HG03066 (cell line): ENCODE measurements around the gene ERI3.

Experiments
- ATAC-seq: cut with Tn5 transposase; IDR thresholded peaks from one replicate; pipeline ENCODE4 v1.9.1; 2021; ENCODE audit warnings: low read depth; ENCODE audit not compliant: unreplicated experiment

Gene ERI3

DNA sequence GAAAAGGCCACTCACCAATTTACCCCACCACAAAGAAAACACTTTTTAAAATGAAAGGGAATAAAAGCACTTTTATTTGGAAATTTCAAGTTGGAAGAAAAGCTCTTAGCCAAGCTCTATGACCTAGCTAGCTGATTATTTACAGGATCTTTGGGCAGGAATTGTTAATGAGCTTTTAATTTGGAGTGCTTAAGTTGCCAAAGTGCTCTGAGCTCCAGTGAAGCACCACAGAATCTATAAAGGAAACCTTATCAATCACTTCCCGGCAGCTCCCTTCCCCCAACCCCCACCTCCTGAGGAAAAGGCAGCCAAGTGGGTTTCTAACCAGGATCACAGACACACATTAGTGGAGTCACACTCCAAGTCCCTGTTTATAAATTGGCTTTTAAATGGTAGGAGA is 1.5 kb downstream of the ERI3 start:
- ATAC-seq, result no peak

DNA sequence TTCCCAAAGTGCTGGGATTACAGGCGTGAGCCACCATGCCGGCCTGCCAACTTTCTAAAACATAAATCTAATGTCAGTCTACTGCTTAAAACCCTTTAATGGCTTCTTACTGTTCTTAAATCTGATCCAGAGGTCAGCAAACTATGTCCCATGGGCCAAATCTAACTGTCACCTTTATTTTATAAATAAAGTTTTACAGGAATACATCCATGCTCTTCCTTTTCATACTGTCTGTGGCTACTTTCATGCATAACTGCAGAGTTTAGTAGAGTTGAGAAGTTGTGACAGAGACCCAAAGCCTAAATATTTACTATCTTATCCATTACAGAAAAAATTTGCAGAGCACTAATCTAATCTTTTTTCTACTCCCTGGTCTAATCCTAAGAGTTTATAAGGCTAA is 3.8 kb downstream of the ERI3 start:
- no peak for ATAC-seq

DNA sequence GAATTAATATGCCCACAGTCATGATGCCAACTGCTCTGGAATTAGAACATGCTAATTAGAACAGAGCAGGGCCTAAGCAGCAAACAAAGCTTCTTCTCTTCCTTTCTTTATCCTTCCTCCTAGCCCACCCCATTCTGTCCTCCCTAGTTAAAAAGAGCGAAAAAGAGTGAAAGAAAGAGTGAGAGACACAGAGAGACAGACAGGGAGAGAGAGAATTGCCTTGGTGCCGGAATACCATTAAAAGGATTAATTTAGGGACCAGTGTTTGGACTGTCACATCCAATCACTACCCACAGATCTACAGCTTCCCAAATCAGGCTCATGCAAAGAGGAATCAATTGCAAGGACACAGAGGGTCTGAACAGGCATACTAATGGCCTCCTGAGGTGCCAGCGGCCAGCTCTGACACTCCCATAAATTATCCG is 7.0 kb downstream of the ERI3 start:
- no peak for ATAC-seq

DNA sequence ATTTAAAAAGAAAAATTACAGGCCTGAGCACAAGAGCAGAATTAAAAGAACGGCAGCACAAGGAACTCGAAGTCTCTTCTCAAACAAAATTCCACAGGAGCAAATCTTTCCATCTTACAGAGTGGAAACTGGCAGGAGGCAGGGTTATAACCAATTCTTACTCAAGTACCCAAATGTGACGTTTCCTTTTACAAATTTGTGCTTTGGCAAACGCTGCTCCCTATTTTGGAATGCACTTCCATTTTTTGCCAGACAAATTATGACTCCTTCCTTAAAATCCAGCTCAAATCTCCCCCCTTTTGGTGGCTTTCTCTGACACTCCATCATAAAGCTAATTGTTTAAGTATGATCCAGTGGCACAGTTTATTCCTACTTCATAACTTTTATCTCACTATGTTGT is 7.8 kb downstream of the ERI3 start:
- no peak for ATAC-seq

DNA sequence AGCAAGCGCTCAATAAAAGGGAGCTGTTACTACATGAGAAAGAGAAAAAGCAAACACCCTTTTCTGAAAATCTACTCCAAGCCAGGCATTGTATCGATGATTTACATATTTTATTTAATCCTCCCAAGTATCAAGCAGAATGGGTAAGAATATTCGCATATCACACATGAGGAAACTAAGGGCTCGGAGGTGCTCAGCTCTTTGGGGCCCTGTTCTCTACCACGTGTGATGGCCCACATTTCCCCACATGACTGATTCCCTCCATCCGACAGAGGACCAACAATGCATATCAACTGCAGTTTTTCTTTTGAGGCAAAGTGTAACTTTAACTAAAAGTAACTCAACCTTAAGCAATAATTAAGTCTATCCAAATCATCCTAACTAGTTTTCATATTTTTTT is 8.2 kb downstream of the ERI3 start:
- no peak for ATAC-seq

DNA sequence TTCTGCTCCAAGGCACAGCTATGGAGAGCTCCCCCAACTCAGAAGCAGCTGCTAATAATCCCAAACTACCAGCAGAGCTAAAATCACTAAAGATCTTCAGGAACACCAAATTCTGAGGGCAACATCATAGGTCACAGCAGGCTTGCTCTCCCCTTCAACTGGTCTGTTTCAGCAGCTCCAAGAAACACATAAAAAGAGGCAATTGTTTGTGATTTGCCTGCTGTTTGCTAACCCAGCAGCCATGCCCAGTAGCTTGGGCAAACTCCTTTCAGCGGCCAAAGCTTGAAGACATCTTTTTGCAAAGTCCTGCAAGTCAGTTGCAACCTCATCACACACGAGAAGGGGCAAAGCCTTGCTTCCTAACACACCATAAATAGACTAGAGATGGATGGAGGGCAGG is 8.9 kb downstream of the ERI3 start:
- ATAC-seq, result no peak

DNA sequence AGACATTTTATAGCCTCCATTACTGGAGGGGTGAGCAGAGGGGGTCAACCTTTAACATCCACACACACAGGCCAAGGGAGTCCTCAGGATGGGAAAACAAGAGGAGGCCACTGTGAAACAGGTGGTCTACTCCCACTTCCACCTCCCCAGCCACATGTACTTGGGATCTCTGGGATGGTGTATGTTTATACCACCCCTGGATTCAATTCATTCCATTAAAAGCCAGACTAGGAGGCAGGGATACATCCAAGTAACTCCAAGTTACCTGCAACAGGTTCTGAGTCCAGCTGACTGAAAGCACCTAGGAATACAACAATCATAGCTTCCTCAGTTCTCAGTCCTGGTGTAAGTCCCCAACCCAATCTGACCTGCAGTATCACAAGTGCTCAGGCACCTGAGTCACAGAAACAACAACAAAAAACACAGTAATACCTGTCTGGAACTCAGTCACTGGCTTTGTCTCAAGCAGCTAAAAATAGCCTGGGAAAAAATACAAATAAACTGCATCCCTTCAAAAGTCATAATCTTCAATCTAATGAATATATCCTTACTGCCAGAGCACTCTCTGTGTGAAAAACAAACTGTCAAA is 9.8 kb downstream of the ERI3 start:
- ATAC-seq, result no peak

DNA sequence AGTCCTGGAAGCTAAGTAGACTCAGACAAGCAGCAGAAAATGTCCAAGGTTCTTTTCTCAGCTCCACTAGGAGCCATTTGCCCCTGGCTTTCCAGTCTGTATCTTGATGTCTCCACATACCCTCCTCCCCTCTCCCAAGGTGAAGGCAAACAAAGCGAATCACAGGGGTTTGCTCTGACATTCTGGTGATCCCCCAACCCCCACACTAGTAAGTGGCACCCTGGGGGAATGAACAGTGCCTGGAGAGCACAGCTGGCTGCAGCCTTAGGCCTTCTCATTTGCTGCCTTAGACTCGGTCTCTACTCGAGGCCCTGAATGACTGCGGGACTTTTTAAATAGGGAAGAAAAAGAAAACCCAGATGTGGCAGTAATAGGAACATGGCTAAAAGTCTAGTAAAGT is 15.3 kb downstream of the ERI3 start:
- no peak for ATAC-seq

DNA sequence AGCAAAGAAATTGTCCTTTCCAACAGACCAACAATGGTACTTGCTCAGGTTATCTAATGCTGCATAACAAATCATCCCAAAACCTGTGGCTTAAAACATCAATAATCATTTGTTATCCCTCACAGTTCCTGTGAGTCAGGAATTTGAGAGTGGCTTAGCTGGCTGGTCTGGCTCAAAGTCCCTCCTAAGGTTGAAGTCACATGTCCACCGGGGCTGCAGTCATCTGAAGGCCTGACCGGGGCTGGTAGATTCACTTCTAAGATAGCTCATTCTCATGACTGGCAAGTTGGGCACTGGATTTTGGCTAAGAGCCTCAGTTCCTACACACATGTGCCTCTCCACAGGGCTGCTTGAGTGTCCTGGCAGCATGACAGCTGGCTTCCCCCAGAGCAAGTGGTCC is 16.9 kb downstream of the ERI3 start:
- ATAC-seq, result no peak

DNA sequence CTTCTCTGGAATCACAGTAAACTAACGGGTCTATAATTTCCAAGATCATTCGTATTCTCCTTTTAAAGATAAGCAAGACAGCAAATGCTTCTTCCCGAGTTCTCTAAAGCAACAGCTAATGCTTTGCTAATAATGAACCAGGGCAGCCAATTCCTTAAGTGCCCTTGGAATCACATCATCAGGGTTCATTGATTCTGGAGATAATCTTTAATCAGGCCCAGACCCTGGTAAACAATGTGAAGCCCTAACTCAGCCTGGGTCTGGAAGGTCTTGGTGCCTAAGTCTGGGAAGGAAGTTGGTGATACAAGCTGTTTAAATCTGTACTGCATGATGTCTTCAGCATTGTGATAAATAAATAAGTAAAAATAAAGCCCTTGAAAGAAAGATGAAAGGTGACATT is 18.4 kb downstream of the ERI3 start:
- no peak for ATAC-seq

DNA sequence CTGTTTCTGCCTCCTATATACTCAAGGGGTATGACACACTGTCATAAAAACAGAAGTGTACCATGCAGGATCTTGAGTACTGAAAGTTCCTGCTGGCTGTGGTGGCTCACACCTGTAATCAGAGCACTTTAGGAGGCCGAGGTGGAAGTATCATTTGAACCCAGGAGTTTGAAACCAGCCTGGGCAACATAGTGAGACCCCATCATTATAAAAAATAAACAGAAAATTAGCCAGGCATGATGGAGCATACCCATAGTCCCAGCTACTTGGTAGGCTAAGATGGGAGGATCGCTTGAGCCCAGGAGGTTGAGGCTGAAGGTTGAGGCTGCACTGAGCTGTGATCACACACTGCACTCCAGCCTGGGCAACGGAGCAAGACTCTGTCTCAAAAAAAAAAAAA is 20.1 kb downstream of the ERI3 start:
- ATAC-seq, result no peak

DNA sequence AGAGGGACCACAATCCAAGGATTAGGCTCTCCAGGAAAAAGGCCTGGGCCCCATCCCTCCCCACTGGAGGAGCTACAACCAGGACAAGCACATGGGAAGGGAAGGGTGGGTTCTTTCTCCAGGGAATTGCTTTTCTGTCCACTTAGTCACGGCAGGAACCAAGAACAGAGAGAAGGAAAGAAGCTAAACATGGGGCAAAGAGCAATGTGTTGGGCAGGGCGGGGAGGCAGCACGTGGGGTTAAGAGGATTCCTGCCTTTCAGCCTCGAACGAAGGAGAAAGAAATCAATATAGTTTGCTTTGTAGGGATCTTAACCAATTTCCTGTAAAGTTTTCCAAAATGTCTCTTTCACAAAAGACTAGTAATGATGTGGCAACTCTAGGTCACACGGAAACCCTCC is 21.7 kb downstream of the ERI3 start:
- no peak for ATAC-seq

DNA sequence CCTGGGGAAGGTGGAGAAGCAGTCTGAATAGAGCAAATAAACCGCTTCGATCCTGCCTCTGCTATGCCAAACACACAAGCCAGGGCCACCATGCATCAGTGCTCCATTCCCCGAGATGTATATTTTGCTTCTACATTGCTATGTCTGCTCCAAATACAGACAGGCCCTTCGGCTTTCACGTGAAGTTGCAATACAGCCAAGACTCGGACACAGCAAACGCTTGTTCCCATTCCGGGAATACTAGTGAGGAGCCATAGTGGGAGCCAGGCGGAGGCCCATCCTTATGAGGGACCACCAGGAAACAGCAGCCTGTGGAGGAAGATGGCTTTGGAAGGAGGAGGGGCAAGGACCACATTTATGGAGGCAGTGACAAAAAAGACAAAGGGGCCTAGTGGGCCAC is 22.6 kb downstream of the ERI3 start:
- ATAC-seq, result no peak

DNA sequence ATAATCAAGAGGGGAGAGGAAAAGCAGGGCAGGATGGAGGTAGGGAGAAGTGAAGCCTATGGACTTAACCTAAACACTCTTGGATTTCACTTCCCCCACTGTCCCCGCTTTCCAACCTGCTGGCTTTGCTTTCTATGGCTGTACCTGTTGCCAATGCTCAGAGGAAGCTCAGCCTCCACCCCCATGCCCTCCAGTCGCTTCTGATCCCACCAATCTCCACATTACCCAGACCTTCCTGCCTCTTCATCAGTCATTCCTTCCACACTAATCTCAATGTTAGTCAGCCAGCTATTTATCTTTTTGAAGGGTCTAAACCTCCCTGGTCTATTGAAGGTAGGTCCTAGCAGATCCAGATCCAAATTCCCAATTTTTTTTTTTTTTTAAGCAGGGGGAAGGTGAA is 24.1 kb downstream of the ERI3 start:
- no peak for ATAC-seq

DNA sequence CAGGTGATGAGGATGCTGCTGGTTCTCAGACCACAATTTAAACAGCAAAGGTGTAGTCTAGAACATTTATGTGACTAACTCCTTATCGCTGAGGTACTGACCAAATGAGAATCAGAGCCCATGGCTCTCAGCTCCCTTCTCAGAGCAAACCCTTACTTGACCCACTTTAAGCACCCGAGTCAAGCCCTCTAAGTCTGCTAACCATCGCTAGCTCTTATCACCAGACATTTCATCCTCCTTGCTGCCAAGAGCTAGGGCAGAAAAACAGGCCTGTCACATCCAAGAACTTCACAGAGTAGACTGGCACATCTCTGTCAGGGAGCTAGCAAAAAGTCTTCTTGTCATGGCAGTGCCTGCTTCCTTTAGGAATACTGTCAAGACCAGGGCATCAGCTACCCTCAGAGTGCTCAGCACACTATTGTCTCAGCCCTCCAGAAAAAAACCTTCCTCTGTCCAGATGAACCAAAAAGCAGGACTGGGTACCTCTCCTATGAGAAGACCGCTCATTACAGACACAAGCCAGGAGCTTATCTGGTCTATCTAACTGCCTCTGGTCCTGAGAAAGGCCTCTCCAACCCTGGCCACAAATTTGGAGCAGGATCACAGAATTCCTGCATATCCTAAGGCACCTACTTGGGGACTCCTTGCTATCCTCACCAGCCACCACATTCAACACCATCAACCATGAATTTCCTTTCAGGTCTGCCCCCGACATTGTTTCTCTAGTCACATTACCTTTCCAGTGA is 26.2 kb downstream of the ERI3 start:
- no peak for ATAC-seq

DNA sequence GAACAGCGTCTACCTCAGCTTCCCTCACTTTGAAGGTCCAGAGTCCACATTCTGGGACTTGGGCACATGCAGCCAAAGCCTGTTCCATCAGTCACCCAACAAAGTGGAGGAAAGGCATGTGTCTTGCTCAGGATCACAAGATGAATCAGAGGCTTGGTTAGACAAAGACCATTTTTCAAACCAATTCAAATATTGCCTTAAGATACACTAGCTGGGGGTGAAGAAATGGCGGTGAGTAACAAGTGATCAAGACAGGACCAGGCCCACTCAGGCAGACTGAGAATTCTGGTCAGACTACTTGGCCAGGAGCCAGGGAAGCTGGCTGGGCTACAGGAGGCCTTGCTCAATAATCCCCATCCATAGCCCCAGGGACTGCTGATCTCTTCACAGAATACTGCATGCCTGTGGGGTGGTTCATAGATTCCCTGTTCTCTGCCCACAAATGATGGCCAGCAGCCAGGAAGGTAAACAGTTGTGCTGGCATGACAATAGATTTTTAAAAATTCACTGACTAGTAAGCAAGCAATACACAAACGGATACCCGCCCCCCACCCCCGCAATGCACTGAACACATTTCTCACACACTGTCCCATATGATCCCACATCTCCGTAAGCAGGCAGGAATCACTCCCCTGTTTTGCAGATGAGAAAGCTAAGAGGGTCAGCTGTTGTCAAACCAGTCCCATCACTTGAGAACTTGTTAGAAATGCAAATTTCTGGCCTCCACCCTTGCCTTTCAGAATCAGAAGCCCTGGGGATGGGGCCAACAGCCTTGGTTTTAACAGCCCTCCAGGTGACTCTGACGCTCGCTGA is 27.2 kb downstream of the ERI3 start:
- no peak for ATAC-seq

DNA sequence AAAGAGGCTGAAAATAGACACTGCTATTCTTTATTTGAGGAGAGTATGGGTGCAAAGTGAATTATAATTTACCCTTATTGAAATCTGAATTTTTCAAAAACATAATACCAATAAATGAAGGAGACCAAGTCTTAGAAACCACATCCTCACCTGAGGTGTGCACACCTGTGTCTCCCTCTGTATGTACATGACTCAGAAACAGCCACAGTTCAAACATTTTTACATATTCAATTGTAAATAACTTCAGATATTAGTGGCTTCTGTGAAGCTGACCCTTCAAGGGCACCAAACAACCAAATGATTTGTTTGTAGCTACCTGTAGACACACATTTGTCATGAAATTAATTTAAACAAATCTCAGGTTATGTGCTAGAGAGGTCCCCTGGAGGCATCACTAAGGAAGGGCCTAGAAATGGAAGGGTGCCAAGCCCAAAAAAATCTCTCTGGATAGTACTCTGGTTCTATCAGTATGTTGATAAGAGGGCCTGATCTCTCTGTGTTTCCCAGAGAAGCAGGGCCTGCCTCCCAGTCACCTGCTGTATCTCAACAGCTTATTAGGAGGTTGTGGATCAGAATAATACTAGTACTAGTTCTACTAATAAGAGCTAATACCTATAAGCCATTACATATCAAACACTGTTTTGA is 28.1 kb downstream of the ERI3 start:
- ATAC-seq, result no peak

DNA sequence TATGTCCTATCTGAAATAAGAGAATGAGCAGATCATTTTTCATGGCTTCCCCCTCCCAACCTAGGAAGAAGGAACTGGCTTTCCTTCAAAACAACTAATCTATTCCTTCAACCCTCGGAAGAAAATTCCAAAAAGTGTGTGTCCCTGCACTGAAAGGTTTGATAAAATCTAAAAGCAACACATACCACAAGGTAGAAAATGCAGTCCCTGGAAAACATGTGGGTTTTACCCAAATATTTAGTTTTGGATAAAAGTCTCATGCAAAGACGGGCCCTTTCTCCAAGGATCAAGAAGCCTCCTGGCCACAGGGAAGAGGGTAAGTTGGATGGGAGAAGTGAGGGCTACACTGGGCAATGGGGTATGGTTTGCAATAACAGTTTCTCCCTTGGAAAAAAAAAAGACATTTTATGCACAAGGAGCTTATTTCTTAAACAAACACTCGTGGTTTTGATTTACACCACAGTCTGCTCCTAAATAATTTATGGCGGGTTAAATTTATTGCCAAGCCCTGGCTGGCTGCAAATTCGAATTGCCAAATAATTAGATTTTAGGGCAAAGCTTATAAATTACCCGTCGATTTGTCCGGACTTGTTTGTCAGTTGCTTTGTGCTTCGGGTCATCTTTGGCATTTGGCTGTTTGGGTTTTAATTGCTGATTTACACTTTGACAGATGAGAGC is 28.9 kb downstream of the ERI3 start:
- no peak for ATAC-seq

DNA sequence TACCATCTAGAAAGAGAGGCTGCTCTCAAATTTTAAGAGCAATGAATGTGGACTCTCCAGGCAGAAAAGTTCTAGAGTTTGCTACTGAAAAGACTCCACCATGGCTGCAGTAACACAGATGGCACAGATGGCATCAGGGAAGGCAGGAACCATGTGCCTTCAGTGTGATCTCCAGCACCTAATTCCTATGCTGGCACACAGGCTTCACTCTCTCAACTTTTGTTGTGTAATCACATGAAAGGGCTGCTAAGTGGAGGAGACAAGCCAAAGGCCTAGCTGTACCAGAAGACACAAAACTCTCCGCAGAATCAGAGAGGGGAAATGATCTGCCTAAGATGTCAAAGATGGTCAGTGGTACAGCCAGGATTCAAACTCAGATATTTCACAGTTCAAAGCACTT is 31.1 kb downstream of the ERI3 start:
- no peak for ATAC-seq

DNA sequence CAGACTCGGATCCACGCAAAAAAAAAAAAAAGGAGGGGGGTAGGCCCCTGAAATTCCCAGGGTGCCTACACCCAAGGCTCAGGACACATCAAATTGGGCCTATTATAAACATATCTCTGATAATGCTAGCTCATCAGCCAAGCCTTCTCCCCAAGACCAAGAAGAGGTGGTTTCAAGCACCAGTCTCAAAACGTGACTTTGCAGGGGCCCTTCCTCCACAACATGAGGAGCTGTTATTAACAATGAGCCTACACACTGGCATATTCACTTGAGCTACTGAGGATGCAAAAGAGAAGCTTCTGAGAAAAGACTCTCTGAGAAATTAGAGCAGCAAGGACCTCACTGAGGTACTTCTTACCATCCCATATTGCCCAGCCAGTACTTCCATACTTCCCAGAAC is 32.7 kb downstream of the ERI3 start:
- ATAC-seq, result no peak

DNA sequence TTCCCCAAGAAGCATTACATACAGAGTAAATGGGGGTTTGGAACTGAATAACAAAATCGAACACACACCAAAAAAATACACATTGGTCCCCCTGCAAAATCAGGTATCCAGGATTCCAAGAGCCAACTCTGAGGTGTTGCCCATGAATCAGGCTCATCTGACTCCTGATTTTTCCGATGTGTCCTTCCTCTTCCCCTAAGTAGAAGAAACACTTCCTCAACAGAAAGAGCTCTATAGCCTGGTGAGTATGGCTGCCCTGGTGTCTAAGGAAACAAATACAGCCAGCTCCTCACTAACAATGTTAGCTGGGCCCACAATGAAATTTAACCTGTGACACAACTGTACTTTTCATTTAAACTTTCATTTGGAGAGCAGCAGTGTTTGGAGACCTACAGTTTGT is 33.6 kb downstream of the ERI3 start:
- no peak for ATAC-seq
